AG08395 (cell line): Measurements from ENCODE around the gene PRRG3.
A peak's percentile ranks its signal among the peaks of the same experiment; 100 is the strongest.

Source experiments
- DNase-seq: peaks from one replicate; pipeline ENCODE4 v3.0.0; 2012; ENCODE audit warnings: mixed read lengths, low spot score

Gene PRRG3

GRCh38 chrX:151708821-151709220 is 13.6 kb downstream of the PRRG3 start:
- no peak for DNase-seq

- no peak for DNase-seq
Measured at GRCh38 chrX:151710457-151710856, 15.2 kb downstream of the PRRG3 start.

GRCh38 chrX:151711154-151711553 is 15.9 kb downstream of the PRRG3 start:
- DNase-seq: no peak

GRCh38 chrX:151711787-151712186 is 16.5 kb downstream of the PRRG3 start:
- DNase-seq: no peak

GRCh38 chrX:151712253-151712652 is 17.0 kb downstream of the PRRG3 start:
- no peak for DNase-seq

GRCh38 chrX:151713849-151714248 is 18.6 kb downstream of the PRRG3 start:
- peak; percentile 27 for DNase-seq

- DNase-seq: no peak
Measured at GRCh38 chrX:151714362-151714761, 19.1 kb downstream of the PRRG3 start.

- DNase-seq: no peak
Measured at GRCh38 chrX:151715752-151716151, 20.5 kb downstream of the PRRG3 start, which contains the start of gene FATE1. Gene FATE1 (plus strand): TSS chrX:151716035. CDS start chrX:151716120, 85 bp downstream.

- peak; percentile 47 for DNase-seq
Measured at GRCh38 chrX:151722241-151722846, 27.1 kb downstream of the PRRG3 start.

- DNase-seq: no peak
Measured at GRCh38 chrX:151723156-151723760, 28.0 kb downstream of the PRRG3 start.

GRCh38 chrX:151724563-151725337 is 29.5 kb downstream of the PRRG3 start:
- no peak for DNase-seq

- no peak for DNase-seq
Measured at GRCh38 chrX:151725338-151725614, 30.0 kb downstream of the PRRG3 start.

- DNase-seq: no peak
Measured at GRCh38 chrX:151726751-151727150, 31.5 kb downstream of the PRRG3 start.

GRCh38 chrX:151727346-151727745 is 32.1 kb downstream of the PRRG3 start:
- no peak for DNase-seq

GRCh38 chrX:151729056-151729725 is 33.9 kb downstream of the PRRG3 start:
- DNase-seq: no peak

GRCh38 chrX:151734446-151734845 is 39.2 kb downstream of the PRRG3 start, which contains the start of gene CNGA2:
Gene CNGA2 (plus strand): TSS chrX:151734746. CDS start chrX:151738484, 3,738 bp downstream.
- DNase-seq: no peak

GRCh38 chrX:151735219-151735618 is 40.0 kb downstream of the PRRG3 start:
- DNase-seq: no peak

- DNase-seq: no peak
Measured at GRCh38 chrX:151736685-151737084, 41.4 kb downstream of the PRRG3 start.

GRCh38 chrX:151737494-151737893 is 42.2 kb downstream of the PRRG3 start:
- no peak for DNase-seq

- no peak for DNase-seq
Measured at GRCh38 chrX:151738751-151739150, 43.5 kb downstream of the PRRG3 start.

GRCh38 chrX:151741606-151742005 is 46.3 kb downstream of the PRRG3 start:
- no peak for DNase-seq

- DNase-seq: no peak
Measured at GRCh38 chrX:151742311-151742710, 47.1 kb downstream of the PRRG3 start.
